Measurements from ENCODE around the gene CRHR1.
A peak's percentile ranks its signal among the peaks of the same experiment; 100 is the strongest.

Gene CRHR1

GRCh38 chr17:45759761-45760160 lies 24.4 kb upstream of the CRHR1 start:
- no peak for DNase-seq

- no peak for DNase-seq
Observed at GRCh38 chr17:45761957-45762565, 22.1 kb upstream of the CRHR1 start.

- DNase-seq: no peak
Observed at GRCh38 chr17:45763182-45763581, 20.9 kb upstream of the CRHR1 start.

- DNase-seq: no peak
Observed at GRCh38 chr17:45764479-45764878, 19.6 kb upstream of the CRHR1 start.

GRCh38 chr17:45768000-45768399 lies 16.1 kb upstream of the CRHR1 start:
- no peak for DNase-seq

- DNase-seq: no peak
Observed at GRCh38 chr17:45770632-45771270, 13.4 kb upstream of the CRHR1 start.

GRCh38 chr17:45771271-45771959 lies 12.7 kb upstream of the CRHR1 start:
- DNase-seq: no peak

- peak; percentile 68 for DNase-seq
Observed at GRCh38 chr17:45775148-45775547, 9.0 kb upstream of the CRHR1 start.

- DNase-seq: peak; percentile 57
Observed at GRCh38 chr17:45775576-45776011, 8.5 kb upstream of the CRHR1 start.

- no peak for DNase-seq
Observed at GRCh38 chr17:45776896-45777295, 7.2 kb upstream of the CRHR1 start.

- DNase-seq: no peak
Observed at GRCh38 chr17:45777388-45777787, 6.7 kb upstream of the CRHR1 start.

- DNase-seq: no peak
Observed at GRCh38 chr17:45780921-45781320, 3.2 kb upstream of the CRHR1 start.

GRCh38 chr17:45782889-45783592 lies 1.1 kb upstream of the CRHR1 start:
- peak; percentile 68 for DNase-seq

GRCh38 chr17:45783593-45784292 lies 377 bp upstream of the CRHR1 start:
- peak; percentile 79 for DNase-seq

- peak; percentile 69 for DNase-seq
Observed at GRCh38 chr17:45784741-45785479, 790 bp downstream of the CRHR1 start.

- DNase-seq: no peak
Observed at GRCh38 chr17:45785480-45786193, 1.5 kb downstream of the CRHR1 start.

GRCh38 chr17:45786349-45786748 lies 2.2 kb downstream of the CRHR1 start:
- no peak for DNase-seq

- no peak for DNase-seq
Observed at GRCh38 chr17:45787044-45787443, 2.9 kb downstream of the CRHR1 start.

- no peak for DNase-seq
Observed at GRCh38 chr17:45787656-45788055, 3.5 kb downstream of the CRHR1 start.

- no peak for DNase-seq
Observed at GRCh38 chr17:45788057-45788456, 3.9 kb downstream of the CRHR1 start.

- no peak for DNase-seq
Observed at GRCh38 chr17:45789874-45790273, 5.8 kb downstream of the CRHR1 start.

Measured in NCI-H1436 (cell line).